ENCODE results near the gene LRRC51. TPM values are rescaled to one million over a fixed set of nuclear protein-coding genes. Genes with fewer than 3 reads are reported as not detected.

The LRRC51 gene
- total and polyA plus RNA-seq, 2 donors (not counting 1 experiment from before 2014, with no cell fraction given) = 1.4 to 7.7 TPM

DNA sequence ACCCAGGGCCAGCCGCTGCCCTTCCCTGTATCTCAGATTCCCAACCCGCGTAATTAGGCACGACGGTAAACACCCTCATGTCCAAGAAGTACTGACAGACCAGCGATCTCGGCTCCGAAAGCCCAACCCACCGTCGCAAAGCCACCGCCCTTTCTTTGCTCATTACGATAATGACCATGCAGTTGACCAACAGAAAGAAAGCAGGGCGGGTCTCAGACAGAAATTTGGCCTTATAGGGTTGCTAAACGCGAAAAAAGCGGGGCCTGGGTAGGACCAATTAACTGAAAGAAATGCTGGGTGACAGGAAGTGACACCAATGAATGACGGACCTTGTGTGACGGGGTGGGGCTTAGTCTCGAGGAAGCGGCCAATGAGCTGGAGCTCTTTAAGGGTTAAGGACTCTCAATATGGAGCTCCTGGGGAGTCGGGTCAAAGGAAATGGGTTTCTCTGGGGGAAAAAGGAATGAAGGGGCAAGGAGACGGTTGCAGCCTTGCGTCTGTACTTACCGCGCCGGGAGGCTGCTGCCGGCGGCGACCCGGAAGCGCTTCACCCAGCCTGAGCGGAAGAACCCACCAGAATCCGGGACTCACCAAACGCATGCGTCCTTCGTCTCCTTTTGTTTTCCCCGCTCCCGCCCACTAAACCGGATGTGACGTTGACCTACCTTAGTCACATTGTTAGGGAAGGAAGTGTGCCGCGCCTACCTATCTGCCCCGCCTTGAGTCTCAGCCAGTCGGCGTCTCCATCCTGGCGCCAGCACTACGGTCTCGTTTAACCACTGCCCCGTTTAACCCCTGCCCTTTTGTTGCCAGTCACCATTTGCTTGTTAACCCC lies 31.7 kb downstream of the LRRC51 start, which contains the start of gene ANAPC15:
TSS of gene ANAPC15 (minus strand) at position 553 of the 835 bp plus-strand sequence. CDS start 1,419 bp downstream, outside the sequence.
- H4K20me1 ChIP-seq (ENCODE audit: control insufficient read depth, insufficient read depth, low read length, poor library complexity, severe bottlenecking) = no peaks in the 10 kb centered on the region
- peaks cover 12% of the 10 kb centered on the region for H3K79me2 ChIP-seq (ENCODE audit: control insufficient read depth, insufficient read depth, low read length)
- no peak for TF ChIP-seq EZH2 (IDR thresholded peaks at IDR 0.05; ENCODE audit: borderline replicate concordance, insufficient read depth, low read depth, low read length, poor library complexity, severe bottlenecking)
- TF ChIP-seq, protein P1, sequence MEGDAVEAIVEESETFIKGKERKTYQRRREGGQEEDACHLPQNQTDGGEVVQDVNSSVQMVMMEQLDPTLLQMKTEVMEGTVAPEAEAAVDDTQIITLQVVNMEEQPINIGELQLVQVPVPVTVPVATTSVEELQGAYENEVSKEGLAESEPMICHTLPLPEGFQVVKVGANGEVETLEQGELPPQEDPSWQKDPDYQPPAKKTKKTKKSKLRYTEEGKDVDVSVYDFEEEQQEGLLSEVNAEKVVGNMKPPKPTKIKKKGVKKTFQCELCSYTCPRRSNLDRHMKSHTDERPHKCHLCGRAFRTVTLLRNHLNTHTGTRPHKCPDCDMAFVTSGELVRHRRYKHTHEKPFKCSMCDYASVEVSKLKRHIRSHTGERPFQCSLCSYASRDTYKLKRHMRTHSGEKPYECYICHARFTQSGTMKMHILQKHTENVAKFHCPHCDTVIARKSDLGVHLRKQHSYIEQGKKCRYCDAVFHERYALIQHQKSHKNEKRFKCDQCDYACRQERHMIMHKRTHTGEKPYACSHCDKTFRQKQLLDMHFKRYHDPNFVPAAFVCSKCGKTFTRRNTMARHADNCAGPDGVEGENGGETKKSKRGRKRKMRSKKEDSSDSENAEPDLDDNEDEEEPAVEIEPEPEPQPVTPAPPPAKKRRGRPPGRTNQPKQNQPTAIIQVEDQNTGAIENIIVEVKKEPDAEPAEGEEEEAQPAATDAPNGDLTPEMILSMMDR (IDR thresholded peaks at IDR 0.05) = no peak
- peaks cover 0 to 24% of the 10 kb centered on the region in 2 experiments for H3K36me3 ChIP-seq (replicated peaks in 1 of 2; ENCODE audit: control extremely low read depth in 1 of 2, control insufficient read depth in 1 of 2, extremely low read depth in 1 of 2, insufficient read depth in 2 of 2, low read length in 1 of 2)
- peak within 1 kb of the TSS; percentile 93 for H3K4me3 Mint-ChIP-seq
- peaks cover 0 to 12% (median 0%) of the 10 kb centered on the region in 4 experiments for H3K27me3 ChIP-seq (replicated peaks in 1 of 4; ENCODE audit: control extremely low read depth in 1 of 4, control insufficient read depth in 3 of 4, insufficient read depth in 4 of 4, low read length in 3 of 4)
- peak within 1 kb of the TSS; percentile 78 for H2AFZ ChIP-seq (ENCODE audit: insufficient read depth, low read depth, low read length, poor library complexity, severe bottlenecking)
- no peaks in the 10 kb centered on the region for H3K9me3 Mint-ChIP-seq (ENCODE audit: insufficient read depth)
- H3K27me3 Mint-ChIP-seq = peaks cover 14% of the 10 kb centered on the region
- H3K4me3 ChIP-seq (ENCODE audit: control extremely low read depth in 1 of 5, extremely low read depth in 1 of 5, insufficient read depth in 1 of 5, low read depth in 2 of 5, low read length in 4 of 5) = peak within 1 kb of the TSS; percentile 67 to 94 (median 78)
- intact Hi-C loops (cut with micrococcal nuclease) = loop anchor here (1.0 to 2.0 kb wide), 8 partner anchors 9 to 325 kb away; partner anchors contain the start of genes CLPB, LAMTOR1, LRRC51 and NUMA1
- under 1% methylated on average over 49 of the region's 49 CpGs for WGBS (ENCODE audit: insufficient coverage)
- peak within 1 kb of the TSS; percentile 98 for H3K27ac Mint-ChIP-seq
- DNase-seq (peak; percentile 99), ATAC-seq (ENCODE audit: low read depth) (peak; percentile 89)
- H3K9ac ChIP-seq (ENCODE audit: low read length) = peak within 1 kb of the TSS; percentile 74
- H3K9me3 ChIP-seq (ENCODE audit: control extremely low read depth in 1 of 3, control insufficient read depth in 2 of 3, insufficient read depth in 1 of 3, low read length in 2 of 3) = no peaks in the 10 kb centered on the region
- H3K4me1 Mint-ChIP-seq = peaks cover 20% of the 10 kb centered on the region
- CTCF ChIA-PET = interaction anchor here (0.7 to 2.2 kb wide), 6 partner anchors 13 to 87 kb away, joined by 3 to 10 read pairs (median 4); no protein-coding TSS in a partner anchor
- peak within 1 kb of the TSS; percentile 95 for H3K27ac ChIP-seq (ENCODE audit: low read length in 2 of 2)
- H3K4me1 ChIP-seq (ENCODE audit: control insufficient read depth in 2 of 2, insufficient read depth in 2 of 2, low read length in 2 of 2) = peaks cover 14 to 19% of the 10 kb centered on the region in 2 donors
- POLR2A ChIA-PET = interaction anchor here (0.6 to 1.8 kb wide), 7 partner anchors 21 to 1847 kb away, joined by 3 to 6 read pairs (median 3); no protein-coding TSS in a partner anchor
- peak within 1 kb of the TSS; percentile 81 for H3K4me2 ChIP-seq (replicated peaks; ENCODE audit: low read depth, low read length, poor library complexity, severe bottlenecking)
